ENCODE measurements around the gene ALS2. TPM values are rescaled to one million over a fixed set of nuclear protein-coding genes. Genes with fewer than 3 reads are reported as not detected.
"Not testable (repeated sequence)": the region's sequence is repeated elsewhere in the genome, so short reads cannot be mapped to it uniquely, and the experiment has no call there.

ALS2 gene
- total RNA-seq, 2 donors from 2014 or later: 19.9 to 20.0 TPM

- H3K9me3 Mint-ChIP-seq: no peaks in the 10 kb centered on the region
- ATAC-seq (no peak), DNase-seq (ENCODE audit: low spot score) (no peak)
- peaks cover 7 to 19% of the 10 kb centered on the region in 2 donors for H3K27me3 Mint-ChIP-seq
- H3K27ac Mint-ChIP-seq: no peak overlapping the region
- H3K4me1 Mint-ChIP-seq (ENCODE audit: low read depth in 2 of 2): peaks cover 6 to 11% of the 10 kb centered on the region in 2 donors
- no peaks in the 10 kb centered on the region for H3K36me3 Mint-ChIP-seq
- no peak overlapping the region for H3K4me3 Mint-ChIP-seq
Observed at GRCh38 chr2:201785135-201785534, 4.4 kb upstream of the ALS2 start.

DNA sequence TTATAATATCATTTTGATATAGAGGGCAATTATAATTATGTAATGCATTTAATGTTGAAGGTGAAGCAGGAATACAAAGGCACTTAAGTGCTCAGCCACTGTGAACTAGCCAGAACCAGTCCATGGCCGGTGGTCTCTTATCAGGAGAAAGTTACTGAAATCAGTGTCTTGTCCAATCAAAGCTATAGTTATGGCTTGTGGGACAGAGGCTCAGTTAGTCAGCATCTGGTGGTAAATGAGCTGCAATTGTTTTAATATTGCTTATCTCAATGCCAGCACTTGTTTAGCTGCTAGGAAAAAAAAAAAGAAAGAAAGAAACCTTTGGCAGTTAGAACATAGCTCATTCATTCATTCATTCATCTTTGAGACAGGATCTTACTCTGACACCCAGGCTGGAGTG, 3.8 kb upstream of the ALS2 start:
- DNase-seq (ENCODE audit: low spot score): no peak
- no peak overlapping the region for H3K27ac Mint-ChIP-seq
- H3K36me3 Mint-ChIP-seq: no peaks in the 10 kb centered on the region
- peaks cover 7 to 19% of the 10 kb centered on the region in 2 donors for H3K27me3 Mint-ChIP-seq
- no peak overlapping the region for H3K4me3 Mint-ChIP-seq
- no peak for ATAC-seq
- H3K4me1 Mint-ChIP-seq (ENCODE audit: low read depth in 2 of 2): peaks cover 10 to 17% of the 10 kb centered on the region in 2 donors
- H3K9me3 Mint-ChIP-seq: no peaks in the 10 kb centered on the region

DNA sequence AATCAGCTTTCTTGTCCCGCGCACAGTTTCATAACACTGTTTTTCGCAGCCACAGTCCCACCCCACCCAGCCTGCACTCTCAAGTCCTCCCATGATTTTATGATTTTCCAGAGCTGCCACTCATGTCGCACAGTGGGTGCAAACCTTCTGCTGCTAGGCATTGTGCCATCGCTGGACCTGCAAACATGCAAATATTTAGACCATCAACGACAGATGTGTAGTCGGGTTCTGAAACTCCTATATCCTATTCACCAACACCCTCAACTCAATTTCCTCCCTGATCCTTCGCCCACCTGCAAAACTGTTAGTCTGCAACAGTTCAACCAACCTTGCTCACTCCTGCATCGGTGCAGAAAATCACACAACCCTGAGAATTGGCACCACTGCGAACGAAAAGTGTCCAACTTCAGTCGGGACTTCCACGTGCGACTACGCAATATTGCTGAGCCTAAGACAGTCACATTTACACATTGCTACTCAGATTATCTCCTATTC, 871 bp upstream of the ALS2 start:
- H3K4me1 Mint-ChIP-seq (ENCODE audit: low read depth in 2 of 2): peaks cover 10 to 34% of the 10 kb centered on the region in 2 donors
- H3K9me3 Mint-ChIP-seq: no peaks in the 10 kb centered on the region
- ATAC-seq (no peak), DNase-seq (ENCODE audit: low spot score) (no peak)
- H3K27me3 Mint-ChIP-seq: peaks cover 7 to 8% of the 10 kb centered on the region in 2 donors
- peak overlapping the region; percentile 72 to 89 for H3K27ac Mint-ChIP-seq
- H3K36me3 Mint-ChIP-seq: no peaks in the 10 kb centered on the region
- H3K4me3 Mint-ChIP-seq: peak overlapping the region; percentile 91

DNA sequence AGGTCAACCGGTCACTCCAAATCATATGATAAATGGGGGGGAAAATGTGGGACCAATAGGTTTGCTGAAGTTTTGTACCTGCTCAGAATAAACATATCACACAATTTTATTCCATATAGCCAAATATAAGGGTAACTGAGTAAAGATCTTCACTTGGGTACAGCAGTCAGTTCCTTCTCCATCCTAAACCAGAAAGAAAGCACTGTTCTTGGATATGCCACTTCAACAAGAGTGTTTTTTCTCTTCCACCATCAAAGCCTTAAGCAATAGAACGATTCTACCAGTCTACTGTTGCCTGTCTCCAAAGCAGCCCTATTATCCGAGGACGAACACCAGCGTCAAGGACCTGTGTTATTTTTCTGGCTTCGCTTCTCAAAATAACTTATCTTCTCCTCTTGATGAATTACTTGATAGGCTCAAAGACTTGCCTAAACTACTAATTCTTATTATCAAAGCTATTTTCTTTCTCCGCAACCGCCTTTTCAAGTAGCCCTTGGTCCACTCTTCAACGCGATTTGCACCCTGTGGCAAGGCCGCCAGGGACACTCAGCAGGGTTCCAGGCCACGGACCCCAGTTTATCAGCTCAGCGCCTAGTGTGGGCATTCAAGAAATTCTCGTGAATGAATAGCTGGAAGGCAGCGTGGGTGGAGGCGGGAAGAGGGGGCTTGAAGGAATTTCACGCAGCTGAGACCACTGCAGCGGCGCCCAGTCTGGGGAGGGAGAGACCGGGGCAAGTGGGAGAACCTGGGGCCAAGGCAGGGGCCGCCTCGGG, 646 bp downstream of the ALS2 start:
- ATAC-seq: no peak
- no peaks in the 10 kb centered on the region for H3K9me3 Mint-ChIP-seq
- peak overlapping the region; percentile 72 to 89 for H3K27ac Mint-ChIP-seq
- no peaks in the 10 kb centered on the region for H3K36me3 Mint-ChIP-seq
- H3K4me1 Mint-ChIP-seq (ENCODE audit: low read depth in 2 of 2): peaks cover 10 to 34% of the 10 kb centered on the region in 2 donors
- no peak for DNase-seq (ENCODE audit: low spot score)
- peak overlapping the region; percentile 91 for H3K4me3 Mint-ChIP-seq
- peaks cover 7% of the 10 kb centered on the region in 2 donors for H3K27me3 Mint-ChIP-seq

DNA sequence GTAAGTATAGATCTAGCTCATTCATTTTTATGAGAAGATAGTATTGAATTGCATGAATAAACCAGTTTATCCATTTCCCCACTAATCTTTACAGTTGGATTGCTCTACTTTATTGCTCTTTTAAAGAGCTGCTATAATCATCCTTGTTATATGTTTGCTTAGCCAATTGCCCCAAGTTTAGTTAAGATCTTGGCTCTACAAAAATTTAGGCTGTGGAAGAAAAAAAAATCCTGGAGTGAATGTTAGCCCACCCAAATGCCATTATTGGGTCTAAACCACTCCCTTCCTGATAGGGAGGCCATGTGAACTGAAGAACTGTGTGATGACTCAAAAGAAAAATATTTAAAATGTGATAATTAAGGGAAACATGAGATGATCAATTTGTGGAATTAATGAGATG, 2.9 kb downstream of the ALS2 start:
- H3K9me3 Mint-ChIP-seq: no peaks in the 10 kb centered on the region

DNA sequence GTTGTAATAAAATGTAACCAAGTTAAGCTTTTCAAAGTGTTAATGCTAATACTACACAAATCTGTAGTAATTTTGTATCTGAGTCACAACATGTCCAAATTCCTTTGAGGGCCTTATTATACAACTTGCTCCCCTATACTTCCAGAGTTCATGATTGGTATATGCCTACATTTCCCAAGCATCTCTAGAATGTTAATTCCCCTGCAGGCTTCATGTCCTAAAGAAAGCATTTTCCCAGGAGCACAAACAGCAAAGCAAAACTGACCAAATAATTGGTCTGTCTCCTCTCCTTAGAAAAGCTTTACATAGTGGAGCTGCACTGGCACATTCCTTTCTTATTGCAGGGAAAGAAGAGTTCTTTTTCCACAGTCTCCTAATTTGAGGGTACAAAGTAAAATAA, 3.7 kb downstream of the ALS2 start:
- no peaks in the 10 kb centered on the region for H3K27me3 Mint-ChIP-seq
- DNase-seq (ENCODE audit: low spot score): no peak
- no peak overlapping the region for H3K27ac Mint-ChIP-seq
- H3K4me1 Mint-ChIP-seq (ENCODE audit: low read depth in 2 of 2): peaks cover 12 to 45% of the 10 kb centered on the region in 2 donors
- H3K4me3 Mint-ChIP-seq: no peak overlapping the region
- no peaks in the 10 kb centered on the region for H3K36me3 Mint-ChIP-seq
- ATAC-seq: no peak
- no peaks in the 10 kb centered on the region for H3K9me3 Mint-ChIP-seq

More for the DNA sequence above, 2.9 kb downstream of the ALS2 start:
- no peak overlapping the region for H3K27ac Mint-ChIP-seq
- H3K4me3 Mint-ChIP-seq: no peak overlapping the region
- peaks cover 12 to 45% of the 10 kb centered on the region in 2 donors for H3K4me1 Mint-ChIP-seq (ENCODE audit: low read depth in 2 of 2)
- H3K36me3 Mint-ChIP-seq: no peaks in the 10 kb centered on the region
- ATAC-seq (no peak), DNase-seq (ENCODE audit: low spot score) (no peak)
- H3K27me3 Mint-ChIP-seq: peaks cover 0 to 3% of the 10 kb centered on the region in 2 donors

- H3K27ac Mint-ChIP-seq: no peak overlapping the region
- no peaks in the 10 kb centered on the region for H3K36me3 Mint-ChIP-seq
- ATAC-seq (no peak), DNase-seq (ENCODE audit: low spot score) (no peak)
- H3K27me3 Mint-ChIP-seq: no peaks in the 10 kb centered on the region
- peaks cover 11 to 36% of the 10 kb centered on the region in 2 donors for H3K4me1 Mint-ChIP-seq (ENCODE audit: low read depth in 2 of 2)
- H3K9me3 Mint-ChIP-seq: no peaks in the 10 kb centered on the region
- H3K4me3 Mint-ChIP-seq: no peak overlapping the region
Observed at GRCh38 chr2:201775326-201775725, 5.4 kb downstream of the ALS2 start.

GRCh38 chr2:201774546-201774945, 6.2 kb downstream of the ALS2 start:
- Mint-ChIP-seq H3K4me1 (ENCODE audit: low read depth in 2 of 2) (peaks cover 6 to 28% of the 10 kb centered on the region in 2 donors), H3K27ac (no peak overlapping the region), H3K9me3 (no peaks in the 10 kb centered on the region), H3K27me3 (no peaks in the 10 kb centered on the region), H3K36me3 (no peaks in the 10 kb centered on the region), H3K4me3 (no peak overlapping the region)
- ATAC-seq (no peak), DNase-seq (ENCODE audit: low spot score) (no peak)

GRCh38 chr2:201773990-201774389, 6.7 kb downstream of the ALS2 start:
- no peak for ATAC-seq
- Mint-ChIP-seq H3K36me3 (no peaks in the 10 kb centered on the region), H3K4me3 (no peak overlapping the region), H3K27ac (no peak overlapping the region), H3K27me3 (no peaks in the 10 kb centered on the region), H3K9me3 (no peaks in the 10 kb centered on the region), H3K4me1 (ENCODE audit: low read depth in 2 of 2) (peaks cover 6 to 24% of the 10 kb centered on the region in 2 donors)
- no peak for DNase-seq (ENCODE audit: low spot score)

GRCh38 chr2:201769666-201770373, 10.9 kb downstream of the ALS2 start:
- Mint-ChIP-seq H3K4me1 (ENCODE audit: low read depth in 2 of 2) (peaks cover 6 to 11% of the 10 kb centered on the region in 2 donors), H3K9me3 (no peaks in the 10 kb centered on the region), H3K27me3 (no peaks in the 10 kb centered on the region), H3K4me3 (no peak overlapping the region), H3K36me3 (peaks cover 4% of the 10 kb centered on the region), H3K27ac (no peak overlapping the region)
- ATAC-seq (no peak), DNase-seq (ENCODE audit: low spot score) (no peak)

- H3K4me3 Mint-ChIP-seq: no peak overlapping the region
- H3K9me3 Mint-ChIP-seq: no peaks in the 10 kb centered on the region
- peaks cover 4% of the 10 kb centered on the region for H3K36me3 Mint-ChIP-seq
- ATAC-seq: no peak
- H3K27ac Mint-ChIP-seq: no peak overlapping the region
- H3K4me1 Mint-ChIP-seq (ENCODE audit: low read depth in 2 of 2): peaks cover 6 to 7% of the 10 kb centered on the region in 2 donors
- DNase-seq (ENCODE audit: low spot score): no peak
- H3K27me3 Mint-ChIP-seq: no peaks in the 10 kb centered on the region
Observed at GRCh38 chr2:201768918-201769317, 11.8 kb downstream of the ALS2 start.

DNA sequence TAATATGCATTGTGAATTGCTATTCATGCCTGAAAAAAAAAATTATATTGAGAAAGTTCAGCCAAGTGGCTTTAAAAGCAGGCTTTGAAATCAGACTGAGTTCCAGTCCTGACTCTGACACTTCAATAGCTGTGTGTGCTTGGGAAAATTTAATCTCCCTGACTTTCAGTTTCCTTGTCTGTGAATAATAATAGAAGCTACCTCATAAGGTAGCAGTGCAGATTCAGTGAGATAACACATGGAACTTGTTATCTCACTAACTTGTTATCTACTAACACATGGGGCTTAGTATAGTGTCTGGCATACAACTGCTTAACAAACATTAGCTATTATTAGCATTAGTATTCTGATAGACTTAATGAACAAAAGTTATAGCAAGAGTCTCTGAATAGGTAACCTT, 14.9 kb downstream of the ALS2 start:
- Mint-ChIP-seq H3K27ac (no peak overlapping the region), H3K36me3 (peaks cover 4% of the 10 kb centered on the region), H3K27me3 (no peaks in the 10 kb centered on the region), H3K4me3 (no peak overlapping the region), H3K4me1 (ENCODE audit: low read depth in 2 of 2) (peaks cover 0 to 3% of the 10 kb centered on the region in 2 donors), H3K9me3 (no peaks in the 10 kb centered on the region)
- no peak for ATAC-seq
- no peak for DNase-seq (ENCODE audit: low spot score)

GRCh38 chr2:201764469-201764868, 16.3 kb downstream of the ALS2 start:
- ATAC-seq; H3K4me1 Mint-ChIP-seq (ENCODE audit: low read depth in 2 of 2); H3K27ac Mint-ChIP-seq; H3K9me3 Mint-ChIP-seq; H3K27me3 Mint-ChIP-seq; H3K4me3 Mint-ChIP-seq; H3K36me3 Mint-ChIP-seq; DNase-seq (ENCODE audit: low spot score): not testable (repeated sequence)

DNA sequence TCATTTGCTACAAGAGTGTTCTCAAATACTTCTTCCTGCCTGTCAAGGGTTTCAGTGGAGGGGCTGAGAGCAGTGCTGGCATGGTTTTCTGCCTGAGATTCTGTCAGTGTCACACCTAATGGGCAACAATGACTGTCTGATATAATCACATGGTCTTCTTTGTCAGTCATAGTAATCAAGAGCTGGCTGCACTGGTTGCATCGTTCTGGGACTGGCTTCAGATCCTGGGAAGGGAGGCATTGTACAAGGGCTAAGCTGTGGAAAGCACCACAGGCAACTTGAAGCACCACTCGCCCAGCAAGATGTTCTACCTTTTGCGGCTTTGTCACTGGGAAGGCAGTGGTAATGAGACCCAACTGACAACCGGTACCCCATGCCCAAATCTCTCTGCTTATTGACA, 19.6 kb downstream of the ALS2 start:
- no peak for ATAC-seq
- no peak overlapping the region for H3K4me3 Mint-ChIP-seq
- no peaks in the 10 kb centered on the region for H3K9me3 Mint-ChIP-seq
- no peak overlapping the region for H3K27ac Mint-ChIP-seq
- no peak for DNase-seq (ENCODE audit: low spot score)
- no peaks in the 10 kb centered on the region for H3K4me1 Mint-ChIP-seq (ENCODE audit: low read depth in 2 of 2)
- H3K27me3 Mint-ChIP-seq: no peaks in the 10 kb centered on the region
- no peaks in the 10 kb centered on the region for H3K36me3 Mint-ChIP-seq

All from natural killer cell treated with Interleukin-12 subunit alpha and Interleukin-12 subunit beta and Interleukin-15 and Interleukin-18, amount 100 ng/mL, for 72 hours (primary cell).